SK-N-SH treated with all-trans-retinoic acid at 6 μM for 48 hours (cell line): ENCODE measurements around the gene PSTPIP2.

Source experiments
- ATAC-seq: fragments of 200-7000 bp; cut with Tn5 transposase; 3 replicates; pipeline ENCODE4 v1.9.1; 2020; ENCODE audit warnings: mild to moderate bottlenecking, moderate library complexity
- ARNTL ChIP-seq: fragments of 450-650 bp; formaldehyde crosslinking; IDR thresholded peaks from 2 replicates; pipeline ENCODE4 v1.5.0; 2020; ENCODE audit warnings: low read depth, mild to moderate bottlenecking, moderate library complexity, borderline replicate concordance
- BACH2 ChIP-seq: fragments of 250-450 bp; sonication (Bioruptor Pico); IDR thresholded peaks from 2 replicates; pipeline ENCODE4 v1.9.0; 2021; ENCODE audit warnings: mild to moderate bottlenecking, borderline replicate concordance
- CSDC2 ChIP-seq: fragments of 250-450 bp; sonication (Bioruptor Pico); IDR thresholded peaks from 2 replicates; pipeline ENCODE4 v1.5.0; 2020; ENCODE audit warnings: mild to moderate bottlenecking, moderate library complexity
- ISL1 ChIP-seq: fragments of 250-450 bp; sonication (Bioruptor Pico); IDR thresholded peaks from 2 replicates; pipeline ENCODE4 v2.1.2; 2022; ENCODE audit warnings: mild to moderate bottlenecking, moderate library complexity
- OSR1 ChIP-seq: fragments of 250-450 bp; sonication (Bioruptor Pico); IDR thresholded peaks from 2 replicates; pipeline ENCODE4 v1.8.0; 2022; ENCODE audit warnings: moderate library complexity, mild to moderate bottlenecking, inconsistent platforms
- PPARA ChIP-seq: fragments of 250-450 bp; sonication (Bioruptor Pico); IDR thresholded peaks from 2 replicates; pipeline ENCODE4 v1.5.0; 2020; ENCODE audit warnings: mild to moderate bottlenecking, borderline replicate concordance
- RARB ChIP-seq: fragments of 250-450 bp; sonication (Bioruptor Pico); IDR thresholded peaks from 2 replicates; pipeline ENCODE4 v1.8.0; 2021; ENCODE audit warnings: mild to moderate bottlenecking, moderate library complexity
- SNAI2 ChIP-seq: fragments of 250-450 bp; sonication (Bioruptor Pico); IDR thresholded peaks from 2 replicates; pipeline ENCODE4 v1.5.0; 2020; ENCODE audit warnings: mild to moderate bottlenecking, moderate library complexity
- TCF4 ChIP-seq: fragments of 250-450 bp; sonication (Bioruptor Pico); IDR thresholded peaks from 2 replicates; pipeline ENCODE4 v1.8.0; 2021; ENCODE audit warnings: mild to moderate bottlenecking, moderate library complexity, borderline replicate concordance
- TOX ChIP-seq: fragments of 250-450 bp; sonication (Bioruptor Pico); IDR thresholded peaks from 2 replicates; pipeline ENCODE4 v1.8.0; 2021; ENCODE audit warnings: mild to moderate bottlenecking, moderate library complexity, borderline replicate concordance
- ZC3H10 ChIP-seq: fragments of 250-450 bp; sonication (Bioruptor Pico); IDR thresholded peaks from 2 replicates; pipeline ENCODE4 v1.5.1; 2021; ENCODE audit warnings: mild to moderate bottlenecking, moderate library complexity
- ZFP30 ChIP-seq: fragments of 450-650 bp; formaldehyde crosslinking; IDR thresholded peaks from 2 replicates; pipeline ENCODE4 v1.5.0; 2022; ENCODE audit warnings: mild to moderate bottlenecking, moderate library complexity
- ZNF565 ChIP-seq: fragments of 450-650 bp; formaldehyde crosslinking; conservative IDR thresholded peaks from 2 replicates; pipeline ENCODE4 v1.5.0; 2020; ENCODE audit warnings: low read depth, mild to moderate bottlenecking, moderate library complexity
- ZNF70 ChIP-seq: fragments of 450-650 bp; formaldehyde crosslinking; IDR thresholded peaks from 2 replicates; pipeline ENCODE4 v1.5.0; 2020; ENCODE audit warnings: mild to moderate bottlenecking, moderate library complexity
- ZNF8 ChIP-seq: fragments of 450-650 bp; formaldehyde crosslinking; IDR thresholded peaks from 2 replicates; pipeline ENCODE4 v1.5.0; 2020; ENCODE audit warnings: mild to moderate bottlenecking, moderate library complexity
- TF ChIP-seq, protein P1 (sequence below): fragments of 250-450 bp; sonication (Bioruptor Pico); IDR thresholded peaks from 2 replicates; pipeline ENCODE4 v1.8.0; 2020; ENCODE audit warnings: mild to moderate bottlenecking, moderate library complexity, borderline replicate concordance
- TF ChIP-seq, protein P2 (sequence below): fragments of 250-450 bp; sonication (Bioruptor Pico); IDR thresholded peaks from 2 replicates; pipeline ENCODE4 v1.8.0; 2021; ENCODE audit warnings: low read depth, mild to moderate bottlenecking, moderate library complexity, borderline replicate concordance
- TF ChIP-seq, protein P3 (sequence below): fragments of 250-450 bp; sonication (Bioruptor Pico); IDR thresholded peaks from 2 replicates; pipeline ENCODE4 v1.5.1; 2021; ENCODE audit warnings: mild to moderate bottlenecking, moderate library complexity
- TF ChIP-seq, protein P4 (sequence below): fragments of 250-450 bp; sonication (Bioruptor Pico); IDR thresholded peaks from 2 replicates; pipeline ENCODE4 v1.5.0; 2020; ENCODE audit warnings: mild to moderate bottlenecking, moderate library complexity
- TF ChIP-seq, protein P5 (sequence below): fragments of 250-450 bp; sonication (Bioruptor Pico); IDR thresholded peaks from 2 replicates; pipeline ENCODE4 v1.5.1; 2020; ENCODE audit warnings: low read depth, mild to moderate bottlenecking, moderate library complexity

Gene PSTPIP2

DNA sequence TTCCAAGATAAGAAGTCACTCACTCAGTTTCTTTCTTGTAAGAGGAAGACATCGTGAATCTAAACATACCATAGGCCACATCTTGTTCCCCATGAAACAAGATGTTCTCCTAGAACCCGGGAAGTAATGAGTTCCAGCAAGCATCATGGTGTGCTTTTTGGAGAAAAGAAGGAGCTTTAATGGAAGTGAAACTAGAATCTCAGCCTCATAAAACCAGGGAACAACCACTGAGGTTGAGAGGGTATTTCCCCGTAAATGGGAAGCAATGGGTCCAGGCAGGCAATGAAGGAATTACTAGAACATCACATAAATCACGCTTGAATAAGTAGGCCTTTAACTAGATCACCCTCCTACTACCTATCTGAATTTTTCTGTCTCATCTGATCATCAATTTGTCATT is 40.3 kb downstream of the PSTPIP2 start:
- ATAC-seq, result no peak
- TF ChIP-seq, protein P1, sequence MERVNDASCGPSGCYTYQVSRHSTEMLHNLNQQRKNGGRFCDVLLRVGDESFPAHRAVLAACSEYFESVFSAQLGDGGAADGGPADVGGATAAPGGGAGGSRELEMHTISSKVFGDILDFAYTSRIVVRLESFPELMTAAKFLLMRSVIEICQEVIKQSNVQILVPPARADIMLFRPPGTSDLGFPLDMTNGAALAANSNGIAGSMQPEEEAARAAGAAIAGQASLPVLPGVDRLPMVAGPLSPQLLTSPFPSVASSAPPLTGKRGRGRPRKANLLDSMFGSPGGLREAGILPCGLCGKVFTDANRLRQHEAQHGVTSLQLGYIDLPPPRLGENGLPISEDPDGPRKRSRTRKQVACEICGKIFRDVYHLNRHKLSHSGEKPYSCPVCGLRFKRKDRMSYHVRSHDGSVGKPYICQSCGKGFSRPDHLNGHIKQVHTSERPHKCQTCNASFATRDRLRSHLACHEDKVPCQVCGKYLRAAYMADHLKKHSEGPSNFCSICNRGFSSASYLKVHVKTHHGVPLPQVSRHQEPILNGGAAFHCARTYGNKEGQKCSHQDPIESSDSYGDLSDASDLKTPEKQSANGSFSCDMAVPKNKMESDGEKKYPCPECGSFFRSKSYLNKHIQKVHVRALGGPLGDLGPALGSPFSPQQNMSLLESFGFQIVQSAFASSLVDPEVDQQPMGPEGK, result no peak
- TF ChIP-seq OSR1 (CRISPR knock-in tag) (no peak), ARNTL (CRISPR knock-in tag) (no peak), ZC3H10 (no peak), SNAI2 (CRISPR knock-in tag) (no peak), PPARA (CRISPR knock-in tag) (no peak), RARB (CRISPR knock-in tag) (no peak), ISL1 (CRISPR knock-in tag) (no peak), ZNF8 (CRISPR knock-in tag) (no peak), TCF4 (CRISPR knock-in tag) (no peak)
- TF ChIP-seq, protein P2, sequence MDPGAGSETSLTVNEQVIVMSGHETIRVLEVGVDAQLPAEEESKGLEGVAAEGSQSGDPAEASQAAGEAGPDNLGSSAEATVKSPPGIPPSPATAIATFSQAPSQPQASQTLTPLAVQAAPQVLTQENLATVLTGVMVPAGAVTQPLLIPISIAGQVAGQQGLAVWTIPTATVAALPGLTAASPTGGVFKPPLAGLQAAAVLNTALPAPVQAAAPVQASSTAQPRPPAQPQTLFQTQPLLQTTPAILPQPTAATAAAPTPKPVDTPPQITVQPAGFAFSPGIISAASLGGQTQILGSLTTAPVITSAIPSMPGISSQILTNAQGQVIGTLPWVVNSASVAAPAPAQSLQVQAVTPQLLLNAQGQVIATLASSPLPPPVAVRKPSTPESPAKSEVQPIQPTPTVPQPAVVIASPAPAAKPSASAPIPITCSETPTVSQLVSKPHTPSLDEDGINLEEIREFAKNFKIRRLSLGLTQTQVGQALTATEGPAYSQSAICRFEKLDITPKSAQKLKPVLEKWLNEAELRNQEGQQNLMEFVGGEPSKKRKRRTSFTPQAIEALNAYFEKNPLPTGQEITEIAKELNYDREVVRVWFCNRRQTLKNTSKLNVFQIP, result no peak
- TF ChIP-seq, protein P3, sequence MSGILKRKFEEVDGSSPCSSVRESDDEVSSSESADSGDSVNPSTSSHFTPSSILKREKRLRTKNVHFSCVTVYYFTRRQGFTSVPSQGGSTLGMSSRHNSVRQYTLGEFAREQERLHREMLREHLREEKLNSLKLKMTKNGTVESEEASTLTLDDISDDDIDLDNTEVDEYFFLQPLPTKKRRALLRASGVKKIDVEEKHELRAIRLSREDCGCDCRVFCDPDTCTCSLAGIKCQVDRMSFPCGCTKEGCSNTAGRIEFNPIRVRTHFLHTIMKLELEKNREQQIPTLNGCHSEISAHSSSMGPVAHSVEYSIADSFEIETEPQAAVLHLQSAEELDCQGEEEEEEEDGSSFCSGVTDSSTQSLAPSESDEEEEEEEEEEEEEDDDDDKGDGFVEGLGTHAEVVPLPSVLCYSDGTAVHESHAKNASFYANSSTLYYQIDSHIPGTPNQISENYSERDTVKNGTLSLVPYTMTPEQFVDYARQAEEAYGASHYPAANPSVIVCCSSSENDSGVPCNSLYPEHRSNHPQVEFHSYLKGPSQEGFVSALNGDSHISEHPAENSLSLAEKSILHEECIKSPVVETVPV (CRISPR knock-in tag), result no peak

DNA sequence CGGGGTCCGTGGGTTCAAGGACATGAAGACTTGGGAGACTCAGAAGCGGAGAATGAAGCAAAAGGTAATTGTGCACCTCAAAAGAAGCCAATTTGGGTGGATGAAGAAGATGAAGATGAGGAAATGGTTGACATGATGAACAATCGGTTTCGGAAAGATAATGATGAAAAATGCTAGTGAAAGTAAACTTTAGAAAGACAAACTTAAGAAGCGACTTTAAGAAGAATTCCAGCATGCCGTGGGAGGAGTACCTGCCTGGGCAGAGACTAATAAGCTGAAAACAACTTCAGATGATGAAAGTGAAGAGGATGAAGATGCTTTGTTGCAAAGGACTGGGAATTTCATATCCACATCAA is 43.5 kb downstream of the PSTPIP2 start:
- no peak for ATAC-seq
- TF ChIP-seq ZNF8 (CRISPR knock-in tag) (no peak), ZFP30 (no peak)
- TF ChIP-seq, protein P4, sequence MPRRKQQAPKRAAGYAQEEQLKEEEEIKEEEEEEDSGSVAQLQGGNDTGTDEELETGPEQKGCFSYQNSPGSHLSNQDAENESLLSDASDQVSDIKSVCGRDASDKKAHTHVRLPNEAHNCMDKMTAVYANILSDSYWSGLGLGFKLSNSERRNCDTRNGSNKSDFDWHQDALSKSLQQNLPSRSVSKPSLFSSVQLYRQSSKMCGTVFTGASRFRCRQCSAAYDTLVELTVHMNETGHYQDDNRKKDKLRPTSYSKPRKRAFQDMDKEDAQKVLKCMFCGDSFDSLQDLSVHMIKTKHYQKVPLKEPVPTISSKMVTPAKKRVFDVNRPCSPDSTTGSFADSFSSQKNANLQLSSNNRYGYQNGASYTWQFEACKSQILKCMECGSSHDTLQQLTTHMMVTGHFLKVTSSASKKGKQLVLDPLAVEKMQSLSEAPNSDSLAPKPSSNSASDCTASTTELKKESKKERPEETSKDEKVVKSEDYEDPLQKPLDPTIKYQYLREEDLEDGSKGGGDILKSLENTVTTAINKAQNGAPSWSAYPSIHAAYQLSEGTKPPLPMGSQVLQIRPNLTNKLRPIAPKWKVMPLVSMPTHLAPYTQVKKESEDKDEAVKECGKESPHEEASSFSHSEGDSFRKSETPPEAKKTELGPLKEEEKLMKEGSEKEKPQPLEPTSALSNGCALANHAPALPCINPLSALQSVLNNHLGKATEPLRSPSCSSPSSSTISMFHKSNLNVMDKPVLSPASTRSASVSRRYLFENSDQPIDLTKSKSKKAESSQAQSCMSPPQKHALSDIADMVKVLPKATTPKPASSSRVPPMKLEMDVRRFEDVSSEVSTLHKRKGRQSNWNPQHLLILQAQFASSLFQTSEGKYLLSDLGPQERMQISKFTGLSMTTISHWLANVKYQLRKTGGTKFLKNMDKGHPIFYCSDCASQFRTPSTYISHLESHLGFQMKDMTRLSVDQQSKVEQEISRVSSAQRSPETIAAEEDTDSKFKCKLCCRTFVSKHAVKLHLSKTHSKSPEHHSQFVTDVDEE (CRISPR knock-in tag), result no peak
- TF ChIP-seq, all 23 proteins: peak for 0

DNA sequence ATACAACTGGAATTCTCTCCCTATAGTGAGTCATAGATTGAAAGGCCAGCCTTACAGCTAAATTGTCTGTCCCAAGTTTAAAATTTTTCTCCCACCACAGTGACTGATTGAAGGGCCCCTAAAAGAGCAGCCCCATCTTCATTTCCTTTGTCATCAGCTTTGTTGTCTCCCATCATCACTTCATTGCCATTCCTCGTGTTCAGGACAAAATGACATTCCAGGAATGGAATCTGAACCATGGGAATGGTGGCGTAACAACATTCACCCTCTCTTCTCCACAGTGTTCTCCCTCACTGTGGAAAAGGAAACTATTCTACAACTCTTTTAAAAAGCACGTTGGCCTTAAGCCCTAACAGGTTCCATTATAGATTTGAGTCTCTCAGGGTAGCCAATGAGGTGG is 52.1 kb downstream of the PSTPIP2 start:
- ATAC-seq, result no peak
- TF ChIP-seq ARNTL (CRISPR knock-in tag), result no peak
- TF ChIP-seq, protein P3 (CRISPR knock-in tag), result no peak
- no peak for TF ChIP-seq BACH2
- TF ChIP-seq, protein P5, sequence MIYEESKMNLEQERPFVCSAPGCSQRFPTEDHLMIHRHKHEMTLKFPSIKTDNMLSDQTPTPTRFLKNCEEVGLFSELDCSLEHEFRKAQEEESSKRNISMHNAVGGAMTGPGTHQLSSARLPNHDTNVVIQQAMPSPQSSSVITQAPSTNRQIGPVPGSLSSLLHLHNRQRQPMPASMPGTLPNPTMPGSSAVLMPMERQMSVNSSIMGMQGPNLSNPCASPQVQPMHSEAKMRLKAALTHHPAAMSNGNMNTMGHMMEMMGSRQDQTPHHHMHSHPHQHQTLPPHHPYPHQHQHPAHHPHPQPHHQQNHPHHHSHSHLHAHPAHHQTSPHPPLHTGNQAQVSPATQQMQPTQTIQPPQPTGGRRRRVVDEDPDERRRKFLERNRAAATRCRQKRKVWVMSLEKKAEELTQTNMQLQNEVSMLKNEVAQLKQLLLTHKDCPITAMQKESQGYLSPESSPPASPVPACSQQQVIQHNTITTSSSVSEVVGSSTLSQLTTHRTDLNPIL (CRISPR knock-in tag), result no peak
- TF ChIP-seq ZNF8 (CRISPR knock-in tag), result no peak
- TF ChIP-seq ZFP30, result no peak
- TF ChIP-seq, protein P4 (CRISPR knock-in tag), result no peak
- no peak for TF ChIP-seq CSDC2 (CRISPR knock-in tag)
- no peak for TF ChIP-seq TCF4 (CRISPR knock-in tag)
- TF ChIP-seq ZNF70 (CRISPR knock-in tag), result no peak
- TF ChIP-seq ZNF565, result no peak
- TF ChIP-seq, protein P2, result no peak
- no peak for TF ChIP-seq OSR1 (CRISPR knock-in tag)
- TF ChIP-seq, protein P1, result no peak
- TF ChIP-seq TOX, result no peak
